Lower lobe of right lung (tissue), 2 donors: ENCODE data around the gene FOXO6. TPM values are rescaled to one million over a fixed set of nuclear protein-coding genes. Genes with fewer than 3 reads are reported as not detected.

Experiments
- ATAC-seq, 2 donors: fragments of 200-7000 bp; cut with Tn5 transposase; one replicate each; pipeline ENCODE4 v1.9.1; 2020 to 2022; ENCODE audit warnings: mild to moderate bottlenecking in 2 of 2, moderate library complexity in 2 of 2
- DNase-seq: peaks from one replicate; pipeline ENCODE4 v3.0.0-alpha.2; 2020
- H3K27ac ChIP-seq: fragments of 200-600 bp; one replicate; pipeline ENCODE4 v1.8.0; 2022
- H3K27me3 ChIP-seq: fragments of 200-600 bp; one replicate; pipeline ENCODE4 v1.8.0; 2022; ENCODE audit warnings: low read depth
- H3K36me3 ChIP-seq: fragments of 200-600 bp; one replicate; pipeline ENCODE4 v1.8.0; 2022; ENCODE audit warnings: mild to moderate bottlenecking
- H3K4me1 ChIP-seq: fragments of 200-600 bp; one replicate; pipeline ENCODE4 v1.8.0; 2022
- H3K4me3 ChIP-seq: fragments of 200-600 bp; one replicate; pipeline ENCODE4 v1.8.0; 2022; ENCODE audit warnings: mild to moderate bottlenecking
- H3K9me3 ChIP-seq: fragments of 200-600 bp; one replicate; pipeline ENCODE4 v1.8.0; 2022
- CTCF ChIP-seq: fragments of 200-600 bp; IDR thresholded peaks from one replicate; pipeline ENCODE4 v1.8.0; 2022; ENCODE audit warnings: antibody characterized with exemption, mild to moderate bottlenecking
- intact Hi-C: fragments of 100-400 bp; cut with DNase I; formaldehyde crosslinking; loops from one replicate; pipeline ENCODE4 v1.11.0; 2022
- total RNA-seq: library from RNA; stranded (reverse); fragmentation: NEBNext Ultra II Directional; extraction: Animal tissue kit (Norgen Biotek cat#: 25700); gene quantifications from one replicate; pipeline ENCODE4 v1.2.1, GENCODE V29; 2021
- donor health status: DM: no; HTN: yes; CAD: no; lungs with severe emphysema.

Gene FOXO6
- total RNA-seq, 1 donor from 2014 or later: 0.92 TPM

GRCh38 chr1:41327383-41327999, 33.7 kb upstream of the FOXO6 start:
- no peak overlapping the region for H3K27ac ChIP-seq
- no peak for ATAC-seq
- no peaks in the 10 kb centered on the region for H3K27me3 ChIP-seq
- no peak for DNase-seq
- intact Hi-C loops: no loop called here
- TF ChIP-seq CTCF: no peak
- H3K4me1 ChIP-seq: no peaks in the 10 kb centered on the region
- H3K9me3 ChIP-seq: no peaks in the 10 kb centered on the region
- no peak overlapping the region for H3K4me3 ChIP-seq
- H3K36me3 ChIP-seq: no peaks in the 10 kb centered on the region

GRCh38 chr1:41328001-41328615, 33.1 kb upstream of the FOXO6 start:
- no peaks in the 10 kb centered on the region for H3K4me1 ChIP-seq
- H3K27me3 ChIP-seq: no peaks in the 10 kb centered on the region
- ATAC-seq (no peak), DNase-seq (no peak)
- no peak for TF ChIP-seq CTCF
- H3K36me3 ChIP-seq: no peaks in the 10 kb centered on the region
- no peak overlapping the region for H3K4me3 ChIP-seq
- H3K27ac ChIP-seq: no peak overlapping the region
- intact Hi-C loops: no loop called here
- H3K9me3 ChIP-seq: no peaks in the 10 kb centered on the region

- no peaks in the 10 kb centered on the region for H3K4me1 ChIP-seq
- ATAC-seq: no peak
These were observed 32.2 kb upstream of the FOXO6 start for GRCh38 chr1:41328780-41329640.

GRCh38 chr1:41329662-41330587, 31.3 kb upstream of the FOXO6 start:
- Histone ChIP-seq H3K27me3 (no peaks in the 10 kb centered on the region), H3K36me3 (no peaks in the 10 kb centered on the region), H3K4me1 (no peaks in the 10 kb centered on the region), H3K27ac (no peak overlapping the region), H3K4me3 (no peak overlapping the region), H3K9me3 (no peaks in the 10 kb centered on the region)
- ATAC-seq (no peak), DNase-seq (no peak)
- intact Hi-C loops: no loop called here
- no peak for TF ChIP-seq CTCF

More at GRCh38 chr1:41328780-41329640, 32.2 kb upstream of the FOXO6 start:
- Histone ChIP-seq H3K4me3 (no peak overlapping the region), H3K36me3 (no peaks in the 10 kb centered on the region), H3K27ac (no peak overlapping the region), H3K27me3 (no peaks in the 10 kb centered on the region), H3K9me3 (no peaks in the 10 kb centered on the region)
- TF ChIP-seq CTCF: no peak
- intact Hi-C loops: no loop called here
- DNase-seq: no peak
